SK-N-SH (cell line): ENCODE results near the gene PRSS36.

Experiments
- CTCF ChIP-seq: fragments of 200-600 bp; sonication (generic); IDR thresholded peaks from 2 replicates; pipeline ENCODE4 v1.6.1; 2017; ENCODE audit warnings: antibody characterized with exemption, mild to moderate bottlenecking, moderate library complexity
- MAX ChIP-seq: IDR thresholded peaks from 2 replicates; pipeline ENCODE4 v1.4.0; 2012; ENCODE audit warnings: low read depth

GRCh38 chr16:31191697-31192428 lies 42.0 kb upstream of the PRSS36 start:
- TF ChIP-seq MAX (no peak), CTCF (no peak)
